GM19240 (cell line): Measurements from ENCODE around the gene SEC24B.

Source experiments
- DNase-seq: peaks from one replicate; pipeline ENCODE4 v3.0.0; 2011; ENCODE audit warnings: low spot score; ENCODE audit not compliant: insufficient read length

SEC24B gene

GRCh38 chr4:109433205-109434006 lies at the start of gene SEC24B:
Gene SEC24B (plus strand): TSS chr4:109433815. CDS start chr4:109433870, 55 bp downstream.
- DNase-seq, result peak; percentile 43

GRCh38 chr4:109383823-109384222 lies 49.8 kb upstream of the SEC24B start:
- DNase-seq, result no peak

- DNase-seq, result no peak
Observed at GRCh38 chr4:109385260-109385659, 48.4 kb upstream of the SEC24B start.

- no peak for DNase-seq
Observed at GRCh38 chr4:109389369-109390114, 44.1 kb upstream of the SEC24B start.

- no peak for DNase-seq
Observed at GRCh38 chr4:109390115-109390768, 43.4 kb upstream of the SEC24B start.

- DNase-seq, result no peak
Observed at GRCh38 chr4:109395694-109396093, 37.9 kb upstream of the SEC24B start.

- no peak for DNase-seq
Observed at GRCh38 chr4:109398928-109399327, 34.7 kb upstream of the SEC24B start.

GRCh38 chr4:109406337-109406931 lies 27.2 kb upstream of the SEC24B start:
- DNase-seq, result no peak

GRCh38 chr4:109407027-109407737 lies 26.4 kb upstream of the SEC24B start:
- DNase-seq, result no peak

GRCh38 chr4:109408711-109409110 lies 24.9 kb upstream of the SEC24B start:
- no peak for DNase-seq

GRCh38 chr4:109410226-109410625 lies 23.4 kb upstream of the SEC24B start:
- DNase-seq, result no peak

- no peak for DNase-seq
Observed at GRCh38 chr4:109410776-109411175, 22.8 kb upstream of the SEC24B start.

- no peak for DNase-seq
Observed at GRCh38 chr4:109411964-109412363, 21.7 kb upstream of the SEC24B start.

- no peak for DNase-seq
Observed at GRCh38 chr4:109412776-109413175, 20.8 kb upstream of the SEC24B start.

GRCh38 chr4:109414938-109415337 lies 18.7 kb upstream of the SEC24B start:
- no peak for DNase-seq

GRCh38 chr4:109418588-109418987 lies 15.0 kb upstream of the SEC24B start:
- no peak for DNase-seq

- DNase-seq, result no peak
Observed at GRCh38 chr4:109419679-109420078, 13.9 kb upstream of the SEC24B start.

GRCh38 chr4:109424093-109424841 lies 9.3 kb upstream of the SEC24B start:
- DNase-seq, result no peak

- no peak for DNase-seq
Observed at GRCh38 chr4:109425405-109425804, 8.2 kb upstream of the SEC24B start.

GRCh38 chr4:109429545-109429944 lies 4.1 kb upstream of the SEC24B start:
- no peak for DNase-seq
